IPS DF 6.9 (cell line): ENCODE results near the gene MICAL1.
A peak's percentile ranks its signal among the peaks of the same experiment; 100 is the strongest.

Experiments used
- DNase-seq: peaks from one replicate; pipeline ENCODE4 v3.0.0-alpha.2; 2013; ENCODE audit warnings: low read depth, low spot score
- H3K27ac ChIP-seq: one replicate; pipeline ENCODE4 v1.5.1; 2013; ENCODE audit warnings: low read length, control low read depth
- H3K27me3 ChIP-seq: 2 replicates; pipeline ENCODE4 v1.6.1; 2013; ENCODE audit warnings: mild to moderate bottlenecking, low read length; ENCODE audit not compliant: control insufficient read depth, insufficient read depth
- H3K36me3 ChIP-seq: 2 replicates; pipeline ENCODE4 v1.6.1; 2013; ENCODE audit warnings: low read length; ENCODE audit not compliant: control insufficient read depth, insufficient read depth
- H3K4me1 ChIP-seq: 2 replicates; pipeline ENCODE4 v1.6.1; 2013; ENCODE audit warnings: low read length; ENCODE audit not compliant: control insufficient read depth, insufficient read depth
- H3K4me3 ChIP-seq: 2 replicates; pipeline ENCODE4 v1.5.1; 2013; ENCODE audit warnings: mild to moderate bottlenecking, low read length
- H3K9me3 ChIP-seq: 2 replicates; pipeline ENCODE4 v1.6.1; 2013; ENCODE audit warnings: low read length, inconsistent platforms; ENCODE audit not compliant: control insufficient read depth, insufficient read depth
- WGBS: extraction: QIAGEN DNeasy Blood & Tissue Kit; methylation state at CpG from one replicate; pipeline ENCODE4 v1.1.7; 2013; ENCODE audit warnings: mixed read lengths, missing lambda C conversion rate; ENCODE audit not compliant: insufficient read length, insufficient coverage; 5-methylcytosine and 5-hydroxymethylcytosine counted together

The MICAL1 gene

GRCh38 chr6:109447087-109447486 is 8.5 kb downstream of the MICAL1 start:
- Histone ChIP-seq H3K4me3 (no peak overlapping the region), H3K27me3 (no peaks in the 10 kb centered on the region), H3K4me1 (peaks cover under 1% of the 10 kb centered on the region; the same call in 1 of the 2 replicates), H3K27ac (no peak overlapping the region), H3K36me3 (peaks cover 36% of the 10 kb centered on the region), H3K9me3 (no peaks in the 10 kb centered on the region)
- DNase-seq: no peak
- no CpG with 5 or more reads among the region's 10 CpGs for WGBS

- H3K4me3 ChIP-seq: no peak overlapping the region
- H3K9me3 ChIP-seq: no peaks in the 10 kb centered on the region
- no peak overlapping the region for H3K27ac ChIP-seq
- no peaks in the 10 kb centered on the region for H3K27me3 ChIP-seq
- DNase-seq: no peak
- WGBS: no CpG with 5 or more reads among the region's 8 CpGs
- H3K36me3 ChIP-seq: peaks cover 34% of the 10 kb centered on the region
- peaks cover 3% of the 10 kb centered on the region for H3K4me1 ChIP-seq
Measured at GRCh38 chr6:109446541-109446940, 9.0 kb downstream of the MICAL1 start.

GRCh38 chr6:109446072-109446471 is 9.5 kb downstream of the MICAL1 start:
- Histone ChIP-seq H3K27me3 (no peaks in the 10 kb centered on the region), H3K4me1 (peaks cover 4% of the 10 kb centered on the region), H3K36me3 (peaks cover 32% of the 10 kb centered on the region), H3K4me3 (no peak overlapping the region), H3K27ac (no peak overlapping the region), H3K9me3 (no peaks in the 10 kb centered on the region)
- no CpG with 5 or more reads among the region's 15 CpGs for WGBS
- no peak for DNase-seq

GRCh38 chr6:109445382-109445781 is 10.2 kb downstream of the MICAL1 start:
- no peaks in the 10 kb centered on the region for H3K27me3 ChIP-seq
- no peak overlapping the region for H3K4me3 ChIP-seq
- DNase-seq: no peak
- H3K4me1 ChIP-seq: peaks cover 4% of the 10 kb centered on the region
- no CpG with 5 or more reads among the region's 9 CpGs for WGBS
- H3K36me3 ChIP-seq: peaks cover 31% of the 10 kb centered on the region
- no peaks in the 10 kb centered on the region for H3K9me3 ChIP-seq
- no peak overlapping the region for H3K27ac ChIP-seq

- Histone ChIP-seq H3K27me3 (no peaks in the 10 kb centered on the region), H3K9me3 (no peaks in the 10 kb centered on the region), H3K4me1 (peaks cover 4% of the 10 kb centered on the region), H3K27ac (no peak overlapping the region), H3K4me3 (no peak overlapping the region), H3K36me3 (peaks cover 27% of the 10 kb centered on the region)
- DNase-seq: no peak
- WGBS: no CpG with 5 or more reads among the region's 10 CpGs
Measured at GRCh38 chr6:109443425-109443950, 12.1 kb downstream of the MICAL1 start.

DNA sequence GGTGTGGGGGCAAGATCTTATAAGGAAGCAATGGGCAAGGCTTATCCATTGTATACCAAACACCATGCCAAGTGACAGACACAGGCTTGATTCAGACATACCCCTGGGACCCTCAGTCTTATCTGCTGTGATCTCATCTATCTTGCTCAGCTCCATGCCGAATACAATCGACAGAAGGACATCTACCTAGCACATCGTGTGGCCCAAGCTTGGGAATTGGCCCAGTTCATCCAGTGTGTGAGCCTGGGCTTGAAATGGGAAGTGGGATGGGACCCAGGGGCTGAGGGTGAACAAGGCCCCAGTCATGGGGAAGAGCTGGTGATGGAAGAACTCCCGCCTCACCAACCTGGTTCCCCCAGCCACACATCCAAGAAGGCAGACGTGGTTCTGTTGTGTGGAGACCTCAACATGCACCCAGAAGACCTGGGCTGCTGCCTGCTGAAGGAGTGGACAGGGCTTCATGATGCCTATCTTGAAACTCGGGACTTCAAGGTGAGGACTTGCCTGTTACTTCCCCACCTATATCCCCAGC is 13.1 kb downstream of the MICAL1 start:
- Histone ChIP-seq H3K9me3 (no peaks in the 10 kb centered on the region), H3K4me1 (peaks cover 4% of the 10 kb centered on the region), H3K36me3 (peaks cover 27% of the 10 kb centered on the region), H3K27me3 (no peaks in the 10 kb centered on the region), H3K4me3 (no peak overlapping the region), H3K27ac (no peak overlapping the region)
- WGBS: no CpG with 5 or more reads among the region's 6 CpGs
- DNase-seq: no peak

GRCh38 chr6:109441069-109441816 is 14.3 kb downstream of the MICAL1 start:
- Histone ChIP-seq H3K9me3 (no peaks in the 10 kb centered on the region), H3K27ac (no peak overlapping the region), H3K4me1 (peaks cover 4% of the 10 kb centered on the region), H3K4me3 (peak overlapping the region; percentile 70), H3K36me3 (peaks cover 21% of the 10 kb centered on the region), H3K27me3 (no peaks in the 10 kb centered on the region)
- WGBS: no CpG with 5 or more reads among the region's 31 CpGs
- DNase-seq: no peak

- WGBS: no CpG with 5 or more reads among the region's 102 CpGs
- peaks cover 21% of the 10 kb centered on the region for H3K36me3 ChIP-seq
- no peak for DNase-seq
- H3K27ac ChIP-seq: no peak within 1 kb of the TSS
- no peaks in the 10 kb centered on the region for H3K9me3 ChIP-seq
- H3K4me1 ChIP-seq: peaks cover 4% of the 10 kb centered on the region
- peak within 1 kb of the TSS; percentile 70 for H3K4me3 ChIP-seq
- no peaks in the 10 kb centered on the region for H3K27me3 ChIP-seq
Measured at GRCh38 chr6:109440331-109441068, 15.1 kb downstream of the MICAL1 start, which contains the start of the genes PPIL6 and SMPD2. Gene PPIL6, minus strand, starts transcription at chr6:109440628. Its CDS starts 38 bp downstream, at chr6:109440590. Gene SMPD2, plus strand, starts transcription at chr6:109440724. Its CDS starts 398 bp downstream, at chr6:109441122.

GRCh38 chr6:109436041-109436440 is 19.5 kb downstream of the MICAL1 start:
- no CpG with 5 or more reads among the region's 5 CpGs for WGBS
- no peaks in the 10 kb centered on the region for H3K4me1 ChIP-seq
- no peaks in the 10 kb centered on the region for H3K9me3 ChIP-seq
- H3K27me3 ChIP-seq: no peaks in the 10 kb centered on the region
- DNase-seq: no peak
- H3K36me3 ChIP-seq: no peaks in the 10 kb centered on the region
- H3K27ac ChIP-seq: no peak overlapping the region
- no peak overlapping the region for H3K4me3 ChIP-seq

- no peaks in the 10 kb centered on the region for H3K27me3 ChIP-seq
- H3K27ac ChIP-seq: no peak overlapping the region
- no peaks in the 10 kb centered on the region for H3K36me3 ChIP-seq
- H3K4me3 ChIP-seq: no peak overlapping the region
- no peaks in the 10 kb centered on the region for H3K4me1 ChIP-seq
- no peak for DNase-seq
- H3K9me3 ChIP-seq: no peaks in the 10 kb centered on the region
- no CpG with 5 or more reads among the region's 2 CpGs for WGBS
Measured at GRCh38 chr6:109434456-109434855, 21.1 kb downstream of the MICAL1 start.
